Skin epidermis (tissue), 12 donors: ENCODE data around the gene SHC3.

ENCODE experiments used
- H3K27ac ChIP-seq, 21 experiments: fragments of 200-600 bp; sonication (generic) in 11 of 21; one replicate each; pipeline ENCODE4 v1.5.0; 2020; ENCODE audit warnings: mild to moderate bottlenecking in 3 of 21, inconsistent platforms in 2 of 21, moderate library complexity in 2 of 21
- H3K4me3 ChIP-seq, 7 experiments: fragments of 200-600 bp; sonication (generic) in 2 of 7; one replicate each; pipeline ENCODE4 v1.5.0; 2020; ENCODE audit warnings: inconsistent platforms in 2 of 7, mild to moderate bottlenecking in 2 of 7, moderate library complexity in 1 of 7

Gene SHC3

GRCh38 chr9:89037891-89038290 lies 140.7 kb downstream of the SHC3 start:
- Histone ChIP-seq H3K4me3 (no peak overlapping the region), H3K27ac (peak overlapping the region in 3 of 21 experiments; percentile 43 to 62 (median 44))

DNA sequence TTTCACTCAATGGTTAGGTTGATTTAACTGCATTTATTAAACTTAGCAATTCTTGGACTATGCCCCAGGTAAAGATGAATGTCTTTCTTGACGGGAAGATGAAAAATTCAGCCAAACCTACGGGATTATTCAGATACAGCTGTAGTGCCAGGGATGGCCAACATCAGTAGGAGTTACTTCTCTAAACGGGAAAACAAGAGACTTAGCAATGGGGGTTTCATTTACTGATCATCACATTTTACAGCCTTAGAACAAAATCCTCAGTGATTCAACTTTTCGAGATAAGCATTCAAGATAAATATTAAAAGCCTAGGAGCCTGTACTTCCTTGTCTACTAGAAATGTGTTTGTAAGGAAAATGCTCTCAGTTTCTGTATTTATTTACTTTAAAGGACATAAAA lies 141.3 kb downstream of the SHC3 start:
- peak overlapping the region in 1 of 21 experiments; percentile 62 for H3K27ac ChIP-seq
- H3K4me3 ChIP-seq = no peak overlapping the region

- Histone ChIP-seq H3K27ac (peak overlapping the region in 3 of 21 experiments; percentile 6 to 62 (median 37)), H3K4me3 (no peak overlapping the region)
Observed at GRCh38 chr9:89036891-89037290, 141.7 kb downstream of the SHC3 start.

- no peak overlapping the region for H3K4me3 ChIP-seq
- H3K27ac ChIP-seq = peak overlapping the region in 4 of 21 experiments; percentile 1 to 48 (median 22)
Observed at GRCh38 chr9:89036383-89036782, 142.2 kb downstream of the SHC3 start.

GRCh38 chr9:89032661-89033060 lies 146.0 kb downstream of the SHC3 start:
- Histone ChIP-seq H3K4me3 (no peak overlapping the region), H3K27ac (no peak overlapping the region)

DNA sequence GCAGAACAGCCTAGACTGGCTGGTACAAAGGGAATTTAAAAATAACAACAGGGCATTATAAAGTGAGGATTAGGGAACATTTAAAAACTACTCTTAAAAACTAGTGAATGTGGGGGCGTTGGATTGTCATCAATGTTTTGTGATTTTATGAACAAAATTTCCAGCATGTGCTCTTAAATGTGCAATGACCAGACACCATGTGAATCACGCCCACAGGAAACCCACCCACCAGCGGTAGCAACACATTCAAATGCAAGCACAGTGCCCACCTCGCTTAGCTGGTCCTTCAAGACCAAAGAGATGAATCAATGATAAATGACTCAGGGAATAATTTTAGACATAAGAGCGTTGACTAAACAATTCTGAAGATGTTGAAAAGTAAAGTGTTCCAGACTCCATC lies 146.4 kb downstream of the SHC3 start:
- Histone ChIP-seq H3K4me3 (no peak overlapping the region), H3K27ac (no peak overlapping the region)

DNA sequence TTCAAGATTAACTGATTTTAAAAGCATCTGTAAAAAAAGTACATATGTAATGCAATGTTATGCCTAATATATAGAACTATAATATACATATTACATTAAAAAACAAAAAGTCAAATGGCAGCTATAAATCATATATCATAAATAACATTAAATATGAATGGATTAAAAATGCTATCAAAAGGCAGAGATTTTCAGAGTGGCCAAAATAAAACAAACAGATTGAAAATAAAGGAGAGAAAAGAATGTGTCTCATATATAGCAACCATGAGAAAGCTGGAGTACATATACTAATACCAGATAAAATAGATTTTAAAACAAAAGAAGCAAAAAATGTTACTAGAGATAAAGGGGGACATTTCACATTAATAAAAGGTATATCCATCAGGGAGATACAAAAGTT lies 148.8 kb downstream of the SHC3 start:
- H3K4me3 ChIP-seq = no peak overlapping the region
- H3K27ac ChIP-seq = no peak overlapping the region

- H3K27ac ChIP-seq = no peak overlapping the region
- H3K4me3 ChIP-seq = no peak overlapping the region
Observed at GRCh38 chr9:89026876-89027275, 151.7 kb downstream of the SHC3 start.

- Histone ChIP-seq H3K27ac (no peak overlapping the region), H3K4me3 (no peak overlapping the region)
Observed at GRCh38 chr9:89025553-89025952, 153.1 kb downstream of the SHC3 start.

DNA sequence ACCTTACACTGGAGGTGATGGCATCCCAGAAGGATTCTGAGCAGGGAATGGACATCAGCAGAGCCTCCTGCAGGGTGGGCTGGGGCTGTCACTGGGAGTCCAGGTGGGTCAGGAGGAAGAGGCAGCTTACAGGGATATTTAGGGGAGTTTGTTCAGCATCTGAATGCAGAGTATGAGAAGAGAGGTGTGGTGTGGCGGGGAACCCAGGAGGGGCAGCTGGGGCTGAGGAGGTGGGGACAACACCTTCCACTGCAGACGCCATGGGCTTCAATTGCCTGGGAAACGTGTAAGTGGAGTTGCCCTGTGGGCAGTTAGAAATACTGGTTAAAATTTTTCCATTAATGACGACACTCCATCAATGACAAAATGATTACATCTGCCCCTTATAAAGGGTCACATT lies 153.9 kb downstream of the SHC3 start:
- Histone ChIP-seq H3K4me3 (no peak overlapping the region), H3K27ac (no peak overlapping the region)

DNA sequence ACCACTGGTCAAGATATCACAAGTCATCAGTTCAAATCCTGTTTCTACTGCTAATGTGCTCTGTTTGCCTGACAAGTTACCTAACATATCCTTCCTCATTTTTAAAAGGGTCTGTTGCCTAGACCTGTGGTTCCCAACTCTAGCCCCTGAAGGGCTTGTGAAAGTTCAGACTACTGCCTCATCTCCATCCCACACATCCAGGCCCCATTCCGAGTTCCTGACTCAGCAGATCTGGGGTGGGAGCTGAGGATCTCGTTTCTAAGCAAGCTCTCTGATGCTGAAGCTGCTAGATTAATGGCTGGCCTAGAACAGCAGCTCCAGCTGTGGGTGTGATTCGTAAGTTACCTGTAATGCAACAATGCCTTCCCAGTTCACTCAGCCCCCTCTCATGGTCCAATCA lies 154.9 kb downstream of the SHC3 start:
- peak overlapping the region in 7 of 21 experiments; percentile 5 to 75 (median 58) for H3K27ac ChIP-seq
- no peak overlapping the region for H3K4me3 ChIP-seq

- H3K4me3 ChIP-seq = no peak overlapping the region
- H3K27ac ChIP-seq = peak overlapping the region in 15 of 21 experiments; percentile 12 to 77 (median 55)
Observed at GRCh38 chr9:89022902-89023301, 155.7 kb downstream of the SHC3 start.

DNA sequence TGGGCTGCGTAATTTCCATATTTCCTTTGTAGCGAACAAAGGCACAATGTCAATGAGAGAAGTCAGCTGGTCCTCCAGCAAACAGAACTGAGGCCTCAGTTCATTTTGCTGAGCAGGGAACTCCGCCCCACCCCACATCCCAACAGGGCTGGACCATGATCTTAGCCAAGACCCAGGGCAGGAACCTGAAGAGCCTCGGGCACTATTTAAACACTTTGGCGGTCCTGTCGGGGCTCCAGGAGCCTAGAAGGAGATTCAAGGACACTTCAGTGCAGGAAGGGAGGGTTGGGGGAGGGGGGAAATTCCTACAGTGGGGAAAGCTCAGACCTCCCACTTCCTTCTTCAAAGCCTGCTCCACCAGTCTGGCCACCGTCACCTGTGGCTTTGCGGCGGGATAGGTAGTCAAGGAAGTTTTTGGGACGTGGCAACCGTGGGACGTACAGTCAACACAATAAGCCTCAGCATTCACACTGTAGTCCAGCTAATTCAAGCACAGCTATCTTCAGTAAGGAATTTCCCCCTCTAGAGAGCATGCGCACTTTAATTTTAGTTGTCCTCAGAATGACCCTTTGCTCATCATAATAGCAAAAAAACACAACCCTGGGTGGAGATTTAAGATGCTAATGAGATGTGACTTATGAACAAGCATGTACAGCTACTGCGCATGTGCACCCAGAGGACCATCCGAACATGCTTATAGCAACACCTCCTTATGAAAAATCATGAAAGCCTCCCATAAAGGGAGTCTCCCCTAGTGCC lies 156.4 kb downstream of the SHC3 start:
- Histone ChIP-seq H3K4me3 (no peak overlapping the region), H3K27ac (peak overlapping the region in 19 of 21 experiments; percentile 12 to 77 (median 57))

- Histone ChIP-seq H3K27ac (peak overlapping the region in 19 of 21 experiments; percentile 12 to 77 (median 48)), H3K4me3 (no peak overlapping the region)
Observed at GRCh38 chr9:89021154-89021803, 157.3 kb downstream of the SHC3 start.

DNA sequence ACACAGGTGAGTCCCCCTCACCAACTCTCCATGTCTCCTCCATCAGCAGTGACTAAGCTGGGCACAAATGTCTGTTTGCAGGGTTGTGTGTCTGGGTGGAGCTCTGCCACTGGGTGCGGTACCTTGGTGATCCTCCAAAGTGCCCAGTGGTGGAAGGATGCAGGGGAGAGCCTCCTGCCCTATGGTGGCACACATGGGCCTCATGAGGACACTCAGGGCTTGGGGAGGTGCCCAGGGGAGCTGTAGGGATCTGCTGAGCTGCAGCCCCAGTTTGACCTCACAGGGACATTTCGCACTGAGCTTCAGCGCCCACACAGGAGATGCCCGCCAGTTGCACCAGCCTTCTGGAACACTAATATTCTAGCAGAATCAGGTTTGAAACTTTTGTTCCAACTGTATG lies 157.9 kb downstream of the SHC3 start:
- H3K27ac ChIP-seq = peak overlapping the region in 3 of 21 experiments; percentile 26 to 77 (median 75)
- no peak overlapping the region for H3K4me3 ChIP-seq

DNA sequence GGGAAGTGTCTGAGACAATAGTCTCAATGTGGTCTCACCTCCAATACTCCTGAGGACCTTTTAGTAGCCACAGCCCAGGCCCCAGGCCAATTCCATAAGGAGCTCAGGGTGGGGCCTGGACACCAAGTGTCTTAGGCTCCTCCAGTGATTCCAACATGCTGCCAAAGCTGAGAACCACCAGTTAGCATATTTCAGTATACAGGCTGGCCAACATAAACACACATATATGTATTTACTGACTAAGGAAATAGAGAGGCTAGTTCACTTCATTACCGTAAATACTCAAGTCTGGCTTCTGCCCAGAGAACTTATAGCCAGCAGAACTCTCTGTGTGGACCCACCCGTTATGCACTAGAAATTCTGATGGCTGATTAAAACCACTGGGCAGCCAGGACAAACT lies 163.3 kb downstream of the SHC3 start:
- Histone ChIP-seq H3K4me3 (no peak overlapping the region), H3K27ac (no peak overlapping the region)

DNA sequence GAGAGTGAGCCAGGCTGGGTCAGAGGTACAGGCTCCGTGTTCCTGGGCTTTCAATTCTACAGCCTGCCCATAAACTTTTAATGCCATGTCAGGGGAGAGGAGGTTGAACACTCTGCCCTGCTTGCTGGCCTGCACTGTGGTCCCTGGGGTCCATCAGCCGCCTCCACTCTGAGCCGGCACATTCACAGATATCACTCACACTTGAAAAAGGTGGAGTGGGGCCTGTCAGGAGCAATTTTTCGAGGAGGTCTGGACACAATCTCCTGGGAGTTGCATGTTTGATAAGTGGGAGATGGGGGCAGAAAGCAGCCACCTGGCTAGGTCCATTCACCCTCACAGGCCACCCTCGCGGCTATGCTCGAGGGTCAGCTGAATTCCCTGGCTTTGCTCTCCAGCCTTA lies 164.5 kb downstream of the SHC3 start:
- Histone ChIP-seq H3K27ac (no peak overlapping the region), H3K4me3 (no peak overlapping the region)

GRCh38 chr9:89013660-89014059 lies 165.0 kb downstream of the SHC3 start:
- no peak overlapping the region for H3K4me3 ChIP-seq
- H3K27ac ChIP-seq = no peak overlapping the region

DNA sequence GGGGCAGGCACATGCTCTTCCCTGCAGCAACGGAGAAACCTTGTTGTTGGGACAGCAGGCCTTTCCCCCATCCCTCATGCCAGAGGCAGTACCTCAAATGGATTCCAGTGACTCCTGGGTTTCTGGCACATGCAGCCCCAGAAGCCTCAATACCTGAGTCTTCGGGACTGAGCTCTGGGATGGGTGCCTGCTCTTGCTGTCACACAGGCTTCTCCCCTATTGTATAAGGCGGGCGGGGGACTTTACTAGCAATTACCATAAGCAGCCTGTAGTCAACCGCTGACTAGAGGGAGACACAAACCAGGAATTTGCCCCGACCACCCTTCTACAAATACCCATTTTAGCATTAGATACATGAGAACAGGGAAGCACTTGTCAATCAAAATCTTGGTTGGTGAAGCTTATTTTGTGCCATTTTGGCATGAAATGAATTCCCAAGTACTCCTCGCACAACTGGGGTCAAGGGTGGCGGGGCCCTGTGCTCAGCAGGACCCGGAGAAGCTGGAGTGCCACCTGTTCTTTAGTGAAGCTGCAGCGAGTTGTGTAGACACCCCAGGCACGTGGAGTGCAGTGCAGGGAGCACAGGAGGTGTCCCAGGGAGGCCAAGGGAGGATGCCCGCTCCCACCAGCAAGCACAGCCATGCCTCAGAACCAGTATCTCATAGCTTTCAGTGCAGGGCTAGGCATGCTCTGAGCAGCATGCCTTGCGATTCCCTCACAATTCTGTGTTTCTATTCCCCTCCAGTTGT lies 166.2 kb downstream of the SHC3 start:
- no peak overlapping the region for H3K4me3 ChIP-seq
- H3K27ac ChIP-seq = no peak overlapping the region

- H3K27ac ChIP-seq = no peak overlapping the region
- H3K4me3 ChIP-seq = no peak overlapping the region
Observed at GRCh38 chr9:89011683-89012082, 166.9 kb downstream of the SHC3 start.
